ENCODE measurements around the gene PPP5C. TPM values are rescaled to one million over a fixed set of nuclear protein-coding genes. Genes with fewer than 3 reads are reported as not detected.

The PPP5C gene
- polyA plus RNA-seq, 1 experiment: 123 TPM

GRCh38 chr19:46330319-46330918 lies 16.5 kb upstream of the PPP5C start:
- Histone ChIP-seq H3K4me3 (ENCODE audit: low read depth, low read length) (no peak overlapping the region), H3K27me3 (ENCODE audit: control insufficient read depth, insufficient read depth, low read length) (no peaks in the 10 kb centered on the region), H3K36me3 (ENCODE audit: control insufficient read depth, insufficient read depth, low read length) (no peaks in the 10 kb centered on the region)
- DNase-seq (ENCODE audit: low read depth): no peak
- no peak for TF ChIP-seq CTCF (IDR thresholded peaks at IDR 0.05; ENCODE audit: insufficient read depth, low read depth, low read length)
- CTCF ChIA-PET: no interaction called here
- POLR2A ChIA-PET: no interaction called here

- ChIA-PET CTCF (interaction anchor here (1.7 kb wide), 1 partner anchor 53 kb away, joined by 3 read pairs; no protein-coding TSS in a partner anchor), POLR2A (no interaction called here)
Measured at GRCh38 chr19:46337487-46337886, 9.4 kb upstream of the PPP5C start.

GRCh38 chr19:46339446-46339845 lies 7.4 kb upstream of the PPP5C start:
- peaks cover 6% of the 10 kb centered on the region for H3K27me3 ChIP-seq (ENCODE audit: control insufficient read depth, insufficient read depth, low read length)
- TF ChIP-seq CTCF (IDR thresholded peaks at IDR 0.05; ENCODE audit: insufficient read depth, low read depth, low read length): no peak
- H3K4me3 ChIP-seq (ENCODE audit: low read depth, low read length): no peak overlapping the region
- POLR2A ChIA-PET: no interaction called here
- no peak for DNase-seq (ENCODE audit: low read depth)
- CTCF ChIA-PET: interaction anchor here (1.7 kb wide), 1 partner anchor 55 kb away, joined by 3 read pairs; no protein-coding TSS in a partner anchor
- no peaks in the 10 kb centered on the region for H3K36me3 ChIP-seq (ENCODE audit: control insufficient read depth, insufficient read depth, low read length)

More at GRCh38 chr19:46337487-46337886, 9.4 kb upstream of the PPP5C start:
- no peaks in the 10 kb centered on the region for H3K36me3 ChIP-seq (ENCODE audit: control insufficient read depth, insufficient read depth, low read length)
- TF ChIP-seq CTCF (IDR thresholded peaks at IDR 0.05; ENCODE audit: insufficient read depth, low read depth, low read length): no peak
- no peak for DNase-seq (ENCODE audit: low read depth)
- H3K4me3 ChIP-seq (ENCODE audit: low read depth, low read length): no peak overlapping the region
- H3K27me3 ChIP-seq (ENCODE audit: control insufficient read depth, insufficient read depth, low read length): peaks cover 6% of the 10 kb centered on the region

- DNase-seq (ENCODE audit: low read depth): no peak
- ChIA-PET CTCF (no interaction called here), POLR2A (no interaction called here)
- TF ChIP-seq CTCF (IDR thresholded peaks at IDR 0.05; ENCODE audit: insufficient read depth, low read depth, low read length): no peak
- no peak overlapping the region for H3K4me3 ChIP-seq (ENCODE audit: low read depth, low read length)
- H3K27me3 ChIP-seq (ENCODE audit: control insufficient read depth, insufficient read depth, low read length): peaks cover 6% of the 10 kb centered on the region
- H3K36me3 ChIP-seq (ENCODE audit: control insufficient read depth, insufficient read depth, low read length): no peaks in the 10 kb centered on the region
Measured at GRCh38 chr19:46340051-46340659, 6.7 kb upstream of the PPP5C start.

GRCh38 chr19:46341937-46342336 lies 5.0 kb upstream of the PPP5C start:
- CTCF ChIA-PET: no interaction called here
- Histone ChIP-seq H3K4me3 (ENCODE audit: low read depth, low read length) (no peak overlapping the region), H3K36me3 (ENCODE audit: control insufficient read depth, insufficient read depth, low read length) (no peaks in the 10 kb centered on the region), H3K27me3 (ENCODE audit: control insufficient read depth, insufficient read depth, low read length) (peaks cover 6% of the 10 kb centered on the region)
- DNase-seq (ENCODE audit: low read depth): no peak
- POLR2A ChIA-PET: no interaction called here
- TF ChIP-seq CTCF (IDR thresholded peaks at IDR 0.05; ENCODE audit: insufficient read depth, low read depth, low read length): no peak

Measured in BJ (cell line).